GM08714 (cell line): ENCODE data around the gene ZNF134.

Experiments
- H3K4me3 ChIP-seq: fragments of 200-500 bp; sonication (Bioruptor generic); 2 replicates; pipeline ENCODE4 v1.5.1; 2014; ENCODE audit warnings: mild to moderate bottlenecking, low read length, inconsistent platforms
- ZNF274 ChIP-seq: IDR thresholded peaks from 2 replicates; pipeline ENCODE4 v1.6.1; 2012; ENCODE audit warnings: mild to moderate bottlenecking, low read depth, low read length

The ZNF134 gene

GRCh38 chr19:57613941-57614743, at the start of gene ZNF134:
ZNF134 (plus strand) TSS chr19:57614242; CDS start chr19:57619469, 5,227 bp downstream.
- peak within 1 kb of the TSS; percentile 94 for H3K4me3 ChIP-seq
- TF ChIP-seq ZNF274, result no peak

GRCh38 chr19:57566396-57567265, 47.4 kb upstream of the ZNF134 start:
- no peak for TF ChIP-seq ZNF274
- no peak overlapping the region for H3K4me3 ChIP-seq

- no peak overlapping the region for H3K4me3 ChIP-seq
- TF ChIP-seq ZNF274, result no peak
Observed at GRCh38 chr19:57570707-57571106, 43.3 kb upstream of the ZNF134 start.

- TF ChIP-seq ZNF274, result peak; percentile 97
- H3K4me3 ChIP-seq, result no peak overlapping the region
Observed at GRCh38 chr19:57572415-57572947, 41.6 kb upstream of the ZNF134 start.

- TF ChIP-seq ZNF274, result no peak
- no peak overlapping the region for H3K4me3 ChIP-seq
Observed at GRCh38 chr19:57576661-57577060, 37.4 kb upstream of the ZNF134 start.

GRCh38 chr19:57578487-57579205, 35.4 kb upstream of the ZNF134 start, which contains the start of gene ZNF416:
ZNF416 (minus strand) TSS chr19:57578911; CDS start chr19:57578704, 207 bp downstream.
- H3K4me3 ChIP-seq, result peak within 1 kb of the TSS; percentile 89
- no peak for TF ChIP-seq ZNF274

GRCh38 chr19:57583104-57583520, 30.9 kb upstream of the ZNF134 start:
- no peak overlapping the region; the same call in 1 of the 2 replicates for H3K4me3 ChIP-seq
- TF ChIP-seq ZNF274, result no peak

- TF ChIP-seq ZNF274, result no peak
- peak within 1 kb of the TSS; percentile 78 for H3K4me3 ChIP-seq
Observed at GRCh38 chr19:57583521-57584416, 30.3 kb upstream of the ZNF134 start, which contains the start of gene ZIK1. ZIK1 (plus strand) TSS chr19:57584145; CDS start chr19:57584357, 212 bp downstream.

GRCh38 chr19:57587529-57587928, 26.5 kb upstream of the ZNF134 start:
- no peak for TF ChIP-seq ZNF274
- no peak overlapping the region for H3K4me3 ChIP-seq

- peak overlapping the region; percentile 86; the same call in 1 of the 2 replicates for H3K4me3 ChIP-seq
- no peak for TF ChIP-seq ZNF274
Observed at GRCh38 chr19:57599377-57599760, 14.7 kb upstream of the ZNF134 start.

- peak within 1 kb of the TSS; percentile 86 for H3K4me3 ChIP-seq
- no peak for TF ChIP-seq ZNF274
Observed at GRCh38 chr19:57599761-57600383, 14.2 kb upstream of the ZNF134 start, which contains the start of gene ZNF530. ZNF530 (plus strand) TSS chr19:57599885; CDS start chr19:57604346, 4,461 bp downstream.

GRCh38 chr19:57606931-57607330, 7.1 kb upstream of the ZNF134 start:
- no peak overlapping the region for H3K4me3 ChIP-seq
- no peak for TF ChIP-seq ZNF274
